HG03354 (cell line): ENCODE results near the gene SPAG4.

ENCODE experiments used
- ATAC-seq: cut with Tn5 transposase; IDR thresholded peaks from one replicate; pipeline ENCODE4 v1.9.1; 2021; ENCODE audit warnings: mild to moderate bottlenecking; ENCODE audit not compliant: unreplicated experiment, poor library complexity, severe bottlenecking

SPAG4 gene

DNA sequence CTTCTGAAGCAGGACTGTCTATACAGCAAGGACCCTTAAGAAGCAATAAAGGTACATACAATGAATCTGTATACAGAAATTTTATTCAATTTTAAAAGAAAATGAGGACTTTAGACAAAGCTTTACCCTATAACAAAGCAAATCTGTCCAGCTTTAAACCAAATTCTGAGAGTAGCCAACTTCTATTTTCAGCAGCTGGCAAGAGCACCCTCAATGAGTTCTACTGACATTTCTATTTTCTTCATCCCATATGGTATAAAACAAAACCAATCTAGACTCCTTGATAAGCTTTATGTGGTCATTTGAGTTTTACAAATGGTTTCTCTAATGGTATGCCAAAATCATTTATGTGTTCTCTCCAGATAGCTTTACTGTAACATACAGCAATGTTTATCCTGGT is 36.3 kb downstream of the SPAG4 start:
- ATAC-seq, result no peak

DNA sequence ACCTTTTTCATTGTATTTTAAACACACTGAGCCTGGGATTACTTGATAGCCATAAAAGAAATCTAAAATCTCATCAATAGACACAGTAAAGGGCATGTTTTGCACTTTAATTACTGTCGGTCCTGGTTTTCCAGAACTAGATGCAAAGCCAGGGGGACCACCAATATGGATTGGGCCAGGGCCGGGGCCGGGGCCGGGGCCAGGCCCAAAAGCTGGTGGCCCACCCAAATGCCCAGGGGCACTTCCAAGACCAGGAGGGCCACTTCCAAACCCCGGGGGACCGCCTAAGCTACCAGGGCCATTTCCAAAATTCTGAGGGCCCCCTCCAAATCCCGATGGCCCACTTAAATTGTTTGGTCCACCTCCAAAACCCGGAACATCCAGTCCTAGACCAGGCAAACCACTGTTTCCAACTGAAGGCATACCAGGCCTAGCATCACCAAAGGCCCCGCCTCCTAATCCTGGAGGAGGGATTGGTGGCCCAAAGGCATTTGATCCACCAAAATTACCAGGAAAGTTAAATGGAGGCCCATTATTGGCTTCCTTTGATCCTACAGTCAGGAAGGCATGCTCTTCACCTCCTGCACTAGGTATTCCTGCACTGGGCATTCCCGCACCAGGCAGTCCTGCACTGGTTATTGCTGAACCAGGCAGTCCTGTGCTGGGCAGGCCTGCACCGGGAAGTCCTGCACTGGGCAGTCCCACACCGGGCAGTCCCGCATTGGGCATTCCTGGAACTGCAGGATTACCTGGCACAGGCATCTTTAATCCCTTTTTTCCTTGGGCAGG is 37.2 kb downstream of the SPAG4 start:
- no peak for ATAC-seq

DNA sequence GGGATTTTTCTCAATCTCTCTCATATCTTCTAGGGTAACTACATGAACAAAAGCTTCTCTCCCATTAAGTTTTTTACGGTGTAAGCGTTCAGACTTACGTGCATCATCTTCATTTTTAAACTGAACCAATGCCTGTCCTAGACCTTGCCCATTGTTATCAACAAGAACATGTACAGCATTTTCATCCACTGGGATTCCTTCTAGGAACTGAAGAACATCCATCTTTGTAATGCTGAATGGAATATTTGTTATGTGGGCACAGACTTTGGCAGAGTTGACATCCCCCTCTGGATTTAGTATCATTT is 37.8 kb downstream of the SPAG4 start:
- no peak for ATAC-seq

DNA sequence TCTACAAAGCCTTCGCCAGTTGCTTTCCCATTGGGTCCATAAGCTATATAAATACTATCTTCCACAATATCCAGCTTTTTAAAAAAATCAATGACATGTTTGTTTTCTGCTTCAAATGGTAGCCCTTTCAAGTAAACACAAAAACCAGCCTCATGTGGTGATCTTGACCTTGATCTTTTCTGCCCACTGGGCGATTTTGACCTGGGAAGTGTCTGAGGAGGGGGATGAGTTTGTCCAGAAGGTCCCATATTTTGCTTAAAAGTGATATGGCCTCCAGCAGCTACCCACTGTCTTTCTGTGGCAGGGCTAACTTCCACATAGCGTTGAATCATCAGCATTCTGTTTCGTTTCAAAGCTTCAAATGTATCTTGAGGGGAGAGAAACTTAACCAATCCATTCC is 38.3 kb downstream of the SPAG4 start:
- ATAC-seq, result no peak

DNA sequence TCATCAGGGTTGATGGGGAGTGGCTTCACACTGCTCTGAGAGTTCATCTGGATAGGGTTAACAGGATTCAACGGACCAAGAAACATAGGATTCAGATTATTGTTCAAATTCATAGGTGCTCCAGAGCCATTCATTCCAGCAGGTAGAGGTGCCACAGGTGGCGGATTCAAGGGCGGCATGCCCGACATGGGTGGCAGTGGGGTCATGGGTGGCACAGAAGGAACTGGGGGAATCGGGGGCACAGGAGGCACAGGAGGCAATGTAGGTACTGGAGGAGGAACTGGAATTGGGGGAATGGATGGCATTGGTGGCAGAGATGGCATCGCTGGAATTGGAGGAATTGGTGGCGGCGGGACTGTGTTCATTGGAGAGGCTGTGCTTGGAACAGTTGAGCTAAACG is 38.8 kb downstream of the SPAG4 start:
- no peak for ATAC-seq

DNA sequence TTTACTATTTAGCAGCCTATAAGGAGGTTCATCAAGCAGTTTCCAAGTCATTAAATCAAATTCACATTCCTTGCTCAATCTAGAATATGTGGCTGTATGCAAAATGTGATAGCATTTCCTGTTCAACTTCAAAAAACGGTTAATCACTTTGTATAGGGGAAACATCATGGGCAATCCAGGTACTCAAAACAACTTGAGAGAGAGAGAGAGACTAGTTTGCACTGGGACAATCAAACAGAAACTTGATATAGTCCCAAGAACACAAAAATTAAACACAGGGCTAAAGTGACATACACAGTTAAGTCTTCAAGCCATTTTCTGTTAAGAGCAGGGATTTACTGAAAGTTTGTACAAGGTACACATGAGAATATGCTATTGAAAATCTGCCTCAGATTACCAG is 41.6 kb downstream of the SPAG4 start:
- no peak for ATAC-seq

DNA sequence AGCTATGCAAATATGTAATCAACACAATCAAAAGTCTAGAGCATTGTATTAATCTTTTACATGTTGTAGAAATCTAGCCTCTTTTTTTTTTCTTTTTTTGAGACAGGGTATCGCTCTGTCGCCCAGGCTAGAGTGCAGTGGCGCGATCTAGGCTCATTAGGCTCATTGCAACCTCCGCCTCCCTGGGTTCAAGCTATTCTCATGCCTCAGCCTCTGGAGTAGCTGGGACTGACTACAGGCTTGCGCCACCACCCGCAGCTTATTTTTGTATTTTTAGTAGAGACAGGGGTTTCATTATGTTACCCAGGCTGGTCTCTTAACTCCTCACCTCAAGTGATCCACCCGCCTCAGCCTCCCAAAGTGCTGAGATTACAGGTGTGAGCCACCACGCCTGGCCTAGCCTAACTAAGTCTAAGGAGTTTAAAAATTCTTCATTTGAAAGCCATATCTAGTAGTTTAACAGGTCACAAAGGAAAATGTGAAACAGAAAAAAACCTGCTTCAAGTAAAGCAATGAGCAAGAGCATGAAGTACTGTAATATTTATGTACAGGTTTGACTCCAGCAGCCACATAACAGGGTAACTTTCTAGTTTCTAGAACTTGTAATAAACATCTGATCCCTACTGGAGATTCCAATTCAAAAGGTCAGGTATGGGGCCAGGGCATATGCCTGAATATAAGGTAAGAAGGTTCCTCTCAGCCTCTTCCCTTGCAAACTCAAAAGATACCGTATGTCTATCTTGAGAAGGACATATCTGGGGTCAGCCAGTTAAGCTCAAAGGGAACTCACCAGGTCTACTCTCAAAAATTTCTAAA is 44.7 kb downstream of the SPAG4 start:
- ATAC-seq, result no peak

DNA sequence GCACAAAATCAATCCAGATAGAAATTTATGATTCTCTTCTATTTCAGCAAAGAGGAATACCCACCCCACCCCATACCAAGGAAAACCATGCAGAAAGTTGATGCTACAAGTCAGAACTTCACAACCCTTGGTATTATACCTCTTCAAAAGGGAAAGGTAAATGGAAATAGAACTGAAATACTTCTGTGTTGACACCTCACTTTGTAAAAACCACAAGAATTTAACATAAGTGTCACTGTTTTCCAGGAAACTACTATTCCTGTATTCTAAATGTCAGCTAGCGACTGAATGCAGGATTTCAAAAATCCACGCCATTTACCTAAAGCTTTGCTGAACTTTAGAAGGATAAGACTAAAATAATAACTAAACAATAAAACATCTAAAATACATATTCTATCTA is 45.4 kb downstream of the SPAG4 start:
- ATAC-seq, result no peak

DNA sequence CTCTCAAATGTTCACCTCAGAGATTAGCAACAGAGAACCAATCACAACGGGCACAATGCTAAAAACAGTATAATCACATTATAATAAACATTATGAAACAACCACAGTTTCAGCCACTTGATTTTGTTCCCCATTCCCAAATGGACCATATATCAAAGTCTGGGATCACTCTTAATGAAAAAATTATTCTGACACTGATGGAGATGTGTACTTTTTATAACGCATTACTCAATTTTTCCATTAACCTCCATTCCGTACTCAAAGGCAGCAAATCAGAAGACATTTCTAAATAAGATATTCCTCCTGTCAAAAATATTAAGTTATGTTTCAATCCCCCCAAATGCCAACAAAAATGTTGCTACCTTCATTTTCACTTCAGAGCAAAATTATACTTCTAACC is 46.3 kb downstream of the SPAG4 start:
- no peak for ATAC-seq

DNA sequence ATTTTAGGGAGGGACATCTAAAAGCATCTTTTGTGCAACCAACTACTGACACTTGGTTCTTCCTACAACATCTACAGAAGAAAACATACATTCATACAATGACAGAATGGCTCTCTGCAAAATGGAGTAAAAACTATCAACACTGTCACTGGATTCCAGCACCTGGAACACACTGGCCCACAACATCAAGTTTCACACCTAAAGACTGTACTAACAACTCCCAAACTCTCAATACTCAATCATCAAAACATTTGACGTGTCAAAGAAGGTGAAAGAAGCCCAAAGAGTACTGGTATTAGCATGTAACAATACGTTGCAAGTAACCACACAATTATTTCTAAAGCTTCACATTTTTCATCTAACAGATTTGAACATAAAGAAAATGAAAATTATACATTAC is 46.9 kb downstream of the SPAG4 start:
- ATAC-seq, result no peak

DNA sequence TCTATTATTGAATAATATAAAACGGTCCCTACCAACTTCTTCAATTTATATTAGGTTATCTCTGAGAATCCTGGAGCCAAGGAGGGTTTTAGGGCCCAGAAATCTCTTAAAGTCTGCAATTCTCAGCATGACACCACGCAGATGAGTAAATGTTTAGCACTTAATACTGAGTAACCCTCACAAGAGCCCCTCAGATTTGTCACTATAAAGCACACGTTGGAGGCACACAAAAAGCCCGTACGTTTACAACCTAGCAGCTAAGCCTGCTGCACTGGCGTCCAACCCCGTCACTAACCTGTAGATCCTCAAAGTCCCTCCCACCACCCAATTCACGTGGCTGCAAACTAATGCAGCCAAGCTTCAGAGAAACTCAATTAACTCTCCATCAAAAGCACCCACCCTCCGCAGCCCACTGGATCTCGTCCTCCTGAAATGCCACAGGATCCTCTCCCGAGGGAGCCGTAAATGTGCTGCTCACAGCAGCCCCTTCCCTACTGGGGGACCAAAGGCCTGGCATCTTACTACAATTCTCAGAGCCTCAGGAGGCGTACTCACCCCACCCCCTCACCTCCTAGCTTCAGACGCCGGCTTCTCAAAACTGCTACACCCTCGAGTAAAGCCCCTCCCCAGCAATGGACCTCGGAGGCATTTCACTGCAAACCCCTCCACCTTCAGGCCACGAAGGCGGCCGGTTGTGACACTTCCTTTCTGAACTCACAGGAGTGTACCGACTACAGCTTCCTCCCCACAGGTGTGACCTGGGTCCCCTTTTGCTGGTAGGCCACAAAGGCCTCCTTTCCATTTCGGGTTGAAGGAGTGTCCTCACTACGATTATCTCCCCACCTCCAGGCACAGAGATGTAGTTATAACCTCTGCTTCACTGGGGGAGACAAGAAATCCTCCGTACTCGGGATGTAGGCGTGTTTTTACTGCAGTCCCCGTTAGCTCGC is 48.2 kb downstream of the SPAG4 start:
- ATAC-seq, result peak; percentile 42

DNA sequence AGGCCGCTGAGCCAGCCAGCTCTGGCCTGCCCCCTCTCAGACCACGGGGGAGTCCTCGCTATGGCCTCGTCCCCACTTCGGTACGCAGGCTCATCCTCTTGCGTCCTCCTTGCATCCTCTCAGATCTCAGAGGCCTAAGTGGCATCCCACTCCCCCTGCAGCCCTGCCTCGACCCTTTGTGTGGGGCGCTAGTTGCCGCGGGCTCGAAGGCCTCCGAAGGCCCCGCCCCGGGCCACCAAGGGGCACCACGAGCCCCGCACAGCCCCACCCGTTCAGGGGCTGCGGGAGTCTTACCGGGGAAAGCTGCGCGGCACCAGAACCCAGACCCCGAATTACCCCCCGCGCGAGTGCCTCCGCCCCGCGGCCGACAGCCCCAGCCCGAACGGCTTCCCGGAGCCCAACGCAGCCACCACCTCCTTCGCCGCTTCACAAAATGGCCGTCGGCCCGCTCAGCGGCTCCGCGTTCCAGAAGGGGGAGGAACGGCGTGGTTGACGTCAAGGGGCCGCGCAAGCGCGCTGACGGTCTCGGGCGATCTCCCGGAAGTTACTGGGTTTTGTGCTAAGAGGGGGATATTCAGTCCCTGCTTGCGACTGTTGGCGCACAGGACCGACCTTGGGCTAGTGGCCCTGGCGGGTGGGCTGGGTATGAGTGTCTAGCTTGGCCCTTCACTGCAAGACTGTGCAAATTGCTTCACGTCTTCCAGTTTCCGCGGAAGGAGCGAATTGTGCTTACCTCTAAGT is 49.0 kb downstream of the SPAG4 start, which contains the start of the genes CPNE1 and RBM12:
TSS of gene CPNE1 (minus strand) at position 435 of the 741 bp plus-strand sequence. CDS start 31,977 bp downstream, outside the sequence.
TSS of gene RBM12 (minus strand) at position 435 of the 741 bp plus-strand sequence. CDS start 9,578 bp downstream, outside the sequence.
- peak; percentile 86 for ATAC-seq

DNA sequence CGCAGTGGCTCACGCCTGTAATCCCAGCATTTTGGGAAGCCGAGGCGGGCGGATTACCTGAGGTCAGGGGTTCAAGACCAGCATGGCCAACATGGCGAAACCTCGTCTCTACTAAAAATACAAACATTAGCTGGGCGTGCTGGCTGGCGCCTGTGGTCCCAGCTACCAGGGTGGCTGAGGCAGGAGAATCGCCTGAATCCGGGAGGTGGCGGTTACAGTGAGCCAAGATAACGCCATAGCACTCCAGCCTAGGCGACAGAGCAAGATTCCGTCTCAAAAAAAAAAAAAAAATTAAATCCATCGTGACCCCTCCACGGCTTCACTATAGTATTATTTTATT is 50.3 kb downstream of the SPAG4 start:
- ATAC-seq, result no peak

DNA sequence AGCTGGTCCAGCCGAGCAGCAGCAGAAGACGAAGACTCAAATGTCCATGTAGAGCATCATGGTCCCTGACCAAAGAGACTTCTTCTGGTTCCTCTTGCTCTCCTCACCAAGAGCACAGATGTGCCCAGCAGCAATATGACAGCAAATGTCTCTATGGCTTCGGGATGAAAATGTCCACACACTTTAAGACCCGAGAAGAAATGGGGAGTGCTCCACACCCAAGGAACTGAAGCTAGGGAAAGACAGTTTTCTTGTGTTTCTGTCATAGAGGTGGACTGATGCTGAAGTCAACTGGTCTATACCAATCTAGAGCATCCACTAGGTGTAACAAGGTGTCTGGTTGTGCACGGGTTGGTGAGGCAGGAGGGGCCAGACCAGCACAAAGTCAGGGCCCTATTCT is 53.6 kb downstream of the SPAG4 start:
- ATAC-seq, result no peak

DNA sequence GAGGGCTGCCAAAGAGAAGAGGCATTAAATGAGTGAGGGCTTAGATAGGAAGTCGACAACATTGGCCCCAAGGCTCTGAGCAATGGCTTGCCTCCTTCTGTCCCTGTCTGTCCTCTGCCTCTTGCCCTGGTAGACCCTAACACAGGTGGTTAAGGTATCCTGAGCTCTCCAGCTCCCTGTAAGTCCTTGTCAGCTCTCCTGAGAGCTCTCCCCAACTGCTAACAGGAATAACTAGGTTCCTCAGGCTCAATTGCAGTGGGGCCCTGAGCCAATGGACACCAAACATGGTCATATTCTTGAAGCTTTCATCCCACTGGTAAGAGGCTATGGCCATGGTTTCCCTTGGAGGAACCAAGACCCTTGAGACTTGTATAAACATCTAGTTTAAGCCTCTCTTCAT is 54.1 kb downstream of the SPAG4 start:
- no peak for ATAC-seq
